HG02973 (cell line): Measurements from ENCODE around the gene SYNRG.
"Not testable (repeated sequence)": the region's sequence is repeated elsewhere in the genome, so short reads cannot be mapped to it uniquely, and the experiment has no call there.

Experiments
- ATAC-seq: cut with Tn5 transposase; IDR thresholded peaks from one replicate; pipeline ENCODE4 v1.9.1; 2021; ENCODE audit warnings: moderate library complexity; ENCODE audit not compliant: unreplicated experiment

Gene SYNRG

GRCh38 chr17:37609170-37610040 is at the start of gene SYNRG:
Gene SYNRG (minus strand): TSS chr17:37609418. CDS start chr17:37609355, 63 bp downstream.
- peak; percentile 78 for ATAC-seq

- no peak for ATAC-seq
These were observed 48.0 kb upstream of the SYNRG start for GRCh38 chr17:37657202-37657601.

- ATAC-seq, result no peak
These were observed 42.6 kb upstream of the SYNRG start for GRCh38 chr17:37651849-37652248.

- ATAC-seq, result no peak
These were observed 41.3 kb upstream of the SYNRG start for GRCh38 chr17:37650419-37651003.

GRCh38 chr17:37648555-37648954 is 39.3 kb upstream of the SYNRG start:
- ATAC-seq, result no peak

- no peak for ATAC-seq
These were observed 38.6 kb upstream of the SYNRG start for GRCh38 chr17:37647856-37648255.

- no peak for ATAC-seq
These were observed 34.7 kb upstream of the SYNRG start for GRCh38 chr17:37643869-37644268.

GRCh38 chr17:37643118-37643766 is 34.0 kb upstream of the SYNRG start, which contains the start of gene DDX52:
Gene DDX52 (minus strand): TSS chr17:37643446. CDS start chr17:37643420, 26 bp downstream.
- peak; percentile 85 for ATAC-seq

GRCh38 chr17:37642681-37643080 is 33.5 kb upstream of the SYNRG start:
- ATAC-seq, result no peak

GRCh38 chr17:37640015-37640414 is 30.8 kb upstream of the SYNRG start:
- ATAC-seq, result no peak

- no peak for ATAC-seq
These were observed 28.7 kb upstream of the SYNRG start for GRCh38 chr17:37637956-37638355.

GRCh38 chr17:37616430-37616829 is 7.2 kb upstream of the SYNRG start:
- ATAC-seq, result not testable (repeated sequence)

GRCh38 chr17:37614823-37615222 is 5.6 kb upstream of the SYNRG start:
- no peak for ATAC-seq

GRCh38 chr17:37614391-37614790 is 5.2 kb upstream of the SYNRG start:
- ATAC-seq, result no peak

GRCh38 chr17:37610971-37611370 is 1.8 kb upstream of the SYNRG start:
- ATAC-seq, result no peak

- ATAC-seq, result not testable (repeated sequence)
These were observed 813 bp upstream of the SYNRG start for GRCh38 chr17:37610041-37610420.

- peak; percentile 9 for ATAC-seq
These were observed 658 bp downstream of the SYNRG start for GRCh38 chr17:37608351-37609169.

- ATAC-seq, result no peak
These were observed 1.4 kb downstream of the SYNRG start for GRCh38 chr17:37607637-37608331.

- no peak for ATAC-seq
These were observed 3.3 kb downstream of the SYNRG start for GRCh38 chr17:37605813-37606505.

GRCh38 chr17:37605081-37605480 is 4.1 kb downstream of the SYNRG start:
- no peak for ATAC-seq
